ENCODE measurements around the gene GPR146.

DNA sequence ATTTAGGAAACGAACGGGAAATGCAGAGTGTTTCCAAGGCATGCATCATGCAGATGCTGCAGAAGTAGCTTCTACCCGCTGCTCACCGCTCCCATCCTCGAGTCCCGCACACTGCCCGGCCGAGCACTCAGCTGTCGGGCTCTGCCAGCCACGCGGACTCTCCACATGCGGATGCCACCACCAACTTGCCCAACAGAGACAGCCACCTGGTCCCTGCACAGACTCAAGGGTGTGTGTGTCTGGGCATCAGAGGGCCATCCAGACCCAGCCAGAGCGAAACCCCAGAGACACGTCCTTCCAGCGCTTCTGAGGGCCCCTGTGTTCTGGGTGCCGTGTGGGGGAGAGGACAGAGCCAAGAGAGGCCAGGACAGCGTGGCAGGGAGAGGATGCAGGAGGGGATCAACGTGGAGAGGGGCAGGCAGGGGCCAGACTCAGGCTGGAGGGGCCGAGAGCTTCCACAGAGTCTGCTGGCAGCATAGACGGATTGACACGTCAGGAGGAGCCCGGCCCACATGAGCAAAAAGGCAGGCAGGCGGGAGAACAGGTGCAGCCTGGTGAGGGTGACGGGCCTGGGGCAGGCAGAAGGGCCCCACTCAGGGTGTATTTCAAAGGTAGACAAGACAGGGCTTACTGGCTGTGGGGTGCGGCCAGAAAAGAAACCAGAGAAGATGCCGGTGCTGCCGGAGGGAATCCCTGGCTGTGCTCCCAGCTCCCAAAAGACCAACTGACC, 61.9 kb downstream of the GPR146 start:
- TF ChIP-seq POLR2A (IDR thresholded peaks at IDR 0.05): no peak
- TF ChIP-seq, protein P1, sequence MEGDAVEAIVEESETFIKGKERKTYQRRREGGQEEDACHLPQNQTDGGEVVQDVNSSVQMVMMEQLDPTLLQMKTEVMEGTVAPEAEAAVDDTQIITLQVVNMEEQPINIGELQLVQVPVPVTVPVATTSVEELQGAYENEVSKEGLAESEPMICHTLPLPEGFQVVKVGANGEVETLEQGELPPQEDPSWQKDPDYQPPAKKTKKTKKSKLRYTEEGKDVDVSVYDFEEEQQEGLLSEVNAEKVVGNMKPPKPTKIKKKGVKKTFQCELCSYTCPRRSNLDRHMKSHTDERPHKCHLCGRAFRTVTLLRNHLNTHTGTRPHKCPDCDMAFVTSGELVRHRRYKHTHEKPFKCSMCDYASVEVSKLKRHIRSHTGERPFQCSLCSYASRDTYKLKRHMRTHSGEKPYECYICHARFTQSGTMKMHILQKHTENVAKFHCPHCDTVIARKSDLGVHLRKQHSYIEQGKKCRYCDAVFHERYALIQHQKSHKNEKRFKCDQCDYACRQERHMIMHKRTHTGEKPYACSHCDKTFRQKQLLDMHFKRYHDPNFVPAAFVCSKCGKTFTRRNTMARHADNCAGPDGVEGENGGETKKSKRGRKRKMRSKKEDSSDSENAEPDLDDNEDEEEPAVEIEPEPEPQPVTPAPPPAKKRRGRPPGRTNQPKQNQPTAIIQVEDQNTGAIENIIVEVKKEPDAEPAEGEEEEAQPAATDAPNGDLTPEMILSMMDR (IDR thresholded peaks at IDR 0.05): no peak

Measured in lower leg skin (tissue), 3 donors.